K562 (cell line): ENCODE data around the gene CFAP107. TPM values are rescaled to one million over a fixed set of nuclear protein-coding genes. Genes with fewer than 3 reads are reported as not detected.

Source experiments
- ATAC-seq: fragments of 200-7000 bp; cut with Tn5 transposase; 3 replicates; pipeline ENCODE4 v1.9.1; 2020; ENCODE audit warnings: moderate library complexity
- BruUV-seq: library from RNA; stranded (reverse); fragments of 400-500 nt; replicated peaks from 2 replicates; lab custom pipeline; 2021; lab: Mats Ljungman, UMichigan
- CTCF ChIA-PET: fragments of 300-600 bp; formaldehyde crosslinking; extraction: SDS; loops from one replicate; lab custom pipeline; 2021; ENCODE audit warnings: low intra/inter-chr PET ratio; lab: Yijun Ruan, JAX
- POLR2A ChIA-PET: fragments of 300-600, 350-650 bp; sonication (Branson Sonifier 250); formaldehyde crosslinking; extraction: SDS; loops from one replicate; lab custom pipeline; 2021; ENCODE audit warnings: antibody characterized with exemption, inconsistent platforms; lab: Yijun Ruan, JAX
- DNase-seq, 4 experiments: peaks; one replicate each; pipeline versions ENCODE4 v3.0.0 to v3.0.0-alpha.2; 2011 to 2018; ENCODE audit warnings: low spot score in 3 of 4, mixed read lengths in 3 of 4; ENCODE audit errors: extremely low read depth in 1 of 4
- FAIRE-seq: peaks from 2 replicates; lab custom pipeline; 2011; peaks lifted over from hg19 to GRCh38; lab: Jason Lieb, UNC
- H2AFZ ChIP-seq: 2 replicates; pipeline ENCODE4 v1.6.0; 2011; ENCODE audit warnings: low read depth, low read length, control low read depth, inconsistent platforms
- H3K27ac ChIP-seq: fragments of 200-600 bp; 3 replicates; pipeline ENCODE4 v1.8.0; 2011; ENCODE audit warnings: low read depth, mild to moderate bottlenecking, control low read depth, inconsistent platforms, low read length, moderate library complexity, mixed read lengths; ENCODE audit errors: extremely low read depth
- H3K27me3 ChIP-seq, 2 experiments: fragments of 300-600 bp in 1 of 2; 2 replicates in 1 of 2; 3 replicates in 1 of 2; pipeline versions ENCODE4 v1.6.0 to v1.8.0; 2011; ENCODE audit warnings: inconsistent platforms in 2 of 2, low read length in 2 of 2, mild to moderate bottlenecking in 1 of 2, mixed read lengths in 1 of 2, moderate library complexity in 1 of 2; ENCODE audit not compliant: control insufficient read depth in 2 of 2, insufficient read depth in 2 of 2
- H3K36me3 ChIP-seq: fragments of 300-600 bp; 3 replicates; pipeline ENCODE4 v1.8.0; 2011; ENCODE audit warnings: mild to moderate bottlenecking, low read length, inconsistent platforms; ENCODE audit not compliant: control insufficient read depth, insufficient read depth
- H3K4me1 ChIP-seq, 2 experiments: fragments of 200-600 bp in 1 of 2; replicated peaks in 1 of 2; 2 replicates in 1 of 2; 3 replicates in 1 of 2; pipeline versions ENCODE4 v1.5.1 to v1.8.0; 2011; ENCODE audit warnings: inconsistent platforms in 2 of 2, low read length in 2 of 2, mild to moderate bottlenecking in 1 of 2, mixed read lengths in 1 of 2, moderate library complexity in 1 of 2; ENCODE audit not compliant: control insufficient read depth in 2 of 2, insufficient read depth in 2 of 2
- H3K4me2 ChIP-seq: 2 replicates; pipeline ENCODE4 v1.6.1; 2011; ENCODE audit warnings: low read length, control low read depth, inconsistent platforms, mixed read lengths; ENCODE audit not compliant: insufficient read depth
- H3K4me3 ChIP-seq: fragments of 200-600 bp; sonication (generic), shearing (Covaris generic); 2 replicates; pipeline ENCODE4 v1.5.1; 2016; ENCODE audit warnings: control low read depth, inconsistent platforms
- H3K79me2 ChIP-seq: fragments of 200-600 bp; 3 replicates; pipeline ENCODE4 v1.8.0; 2011; ENCODE audit warnings: low read length, inconsistent platforms; ENCODE audit not compliant: control insufficient read depth, insufficient read depth
- H3K9ac ChIP-seq, 2 experiments: 2 replicates each; pipeline versions ENCODE4 v1.6.0 to v1.6.1; 2011; ENCODE audit warnings: low read depth in 2 of 2, low read length in 2 of 2, control low read depth in 1 of 2, inconsistent platforms in 1 of 2, mild to moderate bottlenecking in 1 of 2, mixed read lengths in 1 of 2; ENCODE audit not compliant: insufficient read depth in 1 of 2
- H3K9me1 ChIP-seq: one replicate; pipeline ENCODE4 v1.6.0; 2011; ENCODE audit warnings: inconsistent platforms, mild to moderate bottlenecking, low read length, moderate library complexity; ENCODE audit not compliant: control insufficient read depth, insufficient read depth
- H3K9me3 ChIP-seq: replicated peaks from 2 replicates; pipeline ENCODE4 v1.5.1; 2011; ENCODE audit warnings: low read depth, low read length, inconsistent platforms; ENCODE audit not compliant: control insufficient read depth, insufficient read depth
- H4K20me1 ChIP-seq: replicated peaks from 2 replicates; pipeline ENCODE4 v1.6.1; 2011; ENCODE audit warnings: low read length, inconsistent platforms, mixed read lengths; ENCODE audit not compliant: control insufficient read depth, insufficient read depth
- KLF1 ChIP-seq: fragments of 450-650 bp; IDR thresholded peaks from 2 replicates; pipeline ENCODE4 v1.6.1; 2016; ENCODE audit warnings: missing genetic modification characterization, missing compliant biosample characterization
- MCM7 ChIP-seq, 2 experiments: fragments of 450-650 bp; IDR thresholded peaks; 2 replicates each; pipeline ENCODE4 v1.6.1; 2016 to 2018
- PHF8 ChIP-seq: fragments of 200-600 bp; sonication (generic); IDR thresholded peaks from 2 replicates; pipeline ENCODE4 v1.6.1; 2012; ENCODE audit warnings: mixed run types, mild to moderate bottlenecking, inconsistent platforms, low read length, moderate library complexity, borderline replicate concordance
- POU5F1 ChIP-seq: fragments of 150-350 bp; IDR thresholded peaks from 2 replicates; pipeline ENCODE4 v1.6.1; 2014; ENCODE audit warnings: borderline replicate concordance, low read length, low read depth, mild to moderate bottlenecking; ENCODE audit not compliant: partially characterized antibody
- SMARCA4 ChIP-seq: fragments of 450-650 bp; IDR thresholded peaks from 2 replicates; pipeline ENCODE4 v1.6.1; 2016
- TBP ChIP-seq: optimal IDR thresholded peaks from 2 replicates; pipeline ENCODE3; 2011; ENCODE audit warnings: low read depth, low read length, improper control_type of control experiment
- TOE1 ChIP-seq, 2 experiments: fragments of 450-650 bp in 1 of 2; sonication (generic) in 1 of 2; formaldehyde crosslinking in 1 of 2; IDR thresholded peaks; 2 replicates each; pipeline versions ENCODE4 v1.7.1 to v1.8.0; 2016 to 2022; ENCODE audit warnings: borderline replicate concordance in 2 of 2, mild to moderate bottlenecking in 2 of 2, antibody characterized with exemption in 1 of 2, inconsistent platforms in 1 of 2, low read depth in 1 of 2, missing genetic modification reagents in 1 of 2, moderate library complexity in 1 of 2
- TSHZ1 ChIP-seq: fragments of 250-450 bp; sonication (Bioruptor Pico); IDR thresholded peaks from 2 replicates; pipeline ENCODE4 v1.4.0; 2020; ENCODE audit warnings: mild to moderate bottlenecking, moderate library complexity
- ZFP30 ChIP-seq: fragments of 250-450 bp; sonication (Bioruptor Pico); IDR thresholded peaks from 2 replicates; pipeline ENCODE4 v1.8.0; 2022; ENCODE audit warnings: moderate library complexity, mild to moderate bottlenecking, inconsistent platforms, borderline replicate concordance
- ZFP91 ChIP-seq: sonication (generic); formaldehyde crosslinking; IDR thresholded peaks from 2 replicates; pipeline ENCODE4 v1.8.0; 2022; ENCODE audit warnings: mild to moderate bottlenecking, missing genetic modification reagents
- ZNF586 ChIP-seq: fragments of 450-650 bp; formaldehyde crosslinking; conservative IDR thresholded peaks from 2 replicates; pipeline ENCODE4 v1.4.0; 2020; ENCODE audit warnings: mild to moderate bottlenecking, moderate library complexity
- ZNF77 ChIP-seq: fragments of 250-450 bp; sonication (Bioruptor Pico); IDR thresholded peaks from 2 replicates; pipeline ENCODE4 v1.5.0; 2020
- WGBS: fragments of 100-300 bp; shearing (Covaris generic); methylation state at CpG from one replicate; pipeline ENCODE4 v1.1.6; 2016; ENCODE audit warnings: low coverage, mixed read lengths; ENCODE audit not compliant: insufficient coverage; ENCODE audit errors: missing lambda C conversion rate; 5-methylcytosine and 5-hydroxymethylcytosine counted together
- in situ Hi-C: fragments of 300-500 bp; cut with MboI; formaldehyde crosslinking; loops from 4 replicates; pipeline ENCODE4 v1.15.0; 2018; ENCODE audit warnings: inconsistent platforms, mixed read lengths
- intact Hi-C: fragments of 100-400 bp; cut with micrococcal nuclease; formaldehyde crosslinking; loops from 2 replicates; pipeline ENCODE4 v1.14.2; 2022
- polyA plus RNA-seq, 8 experiments: library from polyadenylated mRNA; depleted of rRNA in 4 of 8; stranded (reverse) in 5 of 8; unstranded in 3 of 8; fragments of >200 nt; fragmentation: Nextera tagmentation in 2 of 8; fragmentation: Illumina TruSeq in 1 of 8; extraction: Ambion mirVana in 2 of 8; extraction: Trizol in 1 of 8; gene quantifications; 2 replicates each; pipeline versions ENCODE4 v1.2.1 to v1.2.3, GENCODE V29; 2011 to 2014; ENCODE audit warnings: inconsistent platforms in 1 of 8, missing spikeins in 1 of 8
- total RNA-seq, 7 experiments: library from RNA; depleted of rRNA in 6 of 7; stranded (reverse); fragments of >200 nt in 6 of 7; fragmentation: Illumina TruSeq in 2 of 7; extraction: Trizol in 2 of 7; gene quantifications; 2 replicates each; pipeline versions ENCODE4 v1.2.1 to v1.2.3, GENCODE V29; 2011 to 2021; ENCODE audit warnings: low replicate concordance in 1 of 7

The CFAP107 gene
- total and polyA plus RNA-seq, 9 of the 15 experiments (the other 6 are each of a cell fraction or from before 2014, with no cell fraction given) = 0.03 to 0.08 TPM; not detected in 7

- no peak for ATAC-seq
- H3K9me3 ChIP-seq = no peaks in the 10 kb centered on the region
- no peak for TF ChIP-seq ZNF586 (CRISPR knock-in tag)
- TF ChIP-seq TSHZ1 (CRISPR knock-in tag) = no peak
- no peak for TF ChIP-seq MCM7 (IDR thresholded peaks at IDR 0.05)
- no peak for TF ChIP-seq PHF8
- TF ChIP-seq ZFP91 (CRISPR knock-in tag) = no peak
- TF ChIP-seq TOE1 (IDR thresholded peaks at IDR 0.05; ENCODE audit: borderline replicate concordance) = no peak
- TF ChIP-seq TOE1 (CRISPR knock-in tag; IDR thresholded peaks at IDR 0.05; ENCODE audit: borderline replicate concordance, low read depth) = no peak
- no peak for TF ChIP-seq ZNF77 (CRISPR knock-in tag)
- TF ChIP-seq POU5F1 = no peak
- TF ChIP-seq ZFP30 (CRISPR knock-in tag) = no peak
- TF ChIP-seq TBP = no peak
- no peak for TF ChIP-seq SMARCA4
- TF ChIP-seq KLF1 (tag) = no peak
- intact Hi-C loops = no loop called here
- H3K36me3 ChIP-seq = no peaks in the 10 kb centered on the region
- H3K27ac ChIP-seq = no peak overlapping the region
- H3K9me1 ChIP-seq = no peaks in the 10 kb centered on the region
- H3K4me2 ChIP-seq = no peak overlapping the region
- no peak for FAIRE-seq
- POLR2A ChIA-PET = interaction anchor here (0.6 kb wide), 1 partner anchor 42 kb away, joined by 3 read pairs; no protein-coding TSS in a partner anchor
- CTCF ChIA-PET = no interaction called here
- in situ Hi-C loops = no loop called here
- peaks cover 5 to 16% of the 10 kb centered on the region in 2 experiments; a peak in 4 of 5 replicates for H3K27me3 ChIP-seq
- H3K79me2 ChIP-seq = no peaks in the 10 kb centered on the region
- no TSS peak for BruUV-seq
- 0% methylated on average over 3 of the region's 3 CpGs for WGBS
- H2AFZ ChIP-seq = no peak overlapping the region
- DNase-seq = no peak
- no peaks in the 10 kb centered on the region for H3K4me1 ChIP-seq
- no peak overlapping the region for H3K4me3 ChIP-seq
- no peak overlapping the region for H3K9ac ChIP-seq
- no peaks in the 10 kb centered on the region for H4K20me1 ChIP-seq
Observed at GRCh38 chr1:12709696-12710095, 36.3 kb upstream of the CFAP107 start.
